M059J (cell line): ENCODE results near the gene DGKI. TPM values are rescaled to one million over a fixed set of nuclear protein-coding genes. Genes with fewer than 3 reads are reported as not detected.

ENCODE experiments used
- DNase-seq: peaks from one replicate; pipeline ENCODE4 v3.0.0-alpha.2; 2012; ENCODE audit warnings: low read depth
- total RNA-seq: library from RNA; depleted of rRNA; stranded (reverse); fragments of >200 nt; shearing (Covaris generic); gene quantifications from 2 replicates; pipeline ENCODE4 v1.2.3, GENCODE V29; 2014

The DGKI gene
- total RNA-seq, 1 experiment from 2014 or later, result 1.1 TPM

DNA sequence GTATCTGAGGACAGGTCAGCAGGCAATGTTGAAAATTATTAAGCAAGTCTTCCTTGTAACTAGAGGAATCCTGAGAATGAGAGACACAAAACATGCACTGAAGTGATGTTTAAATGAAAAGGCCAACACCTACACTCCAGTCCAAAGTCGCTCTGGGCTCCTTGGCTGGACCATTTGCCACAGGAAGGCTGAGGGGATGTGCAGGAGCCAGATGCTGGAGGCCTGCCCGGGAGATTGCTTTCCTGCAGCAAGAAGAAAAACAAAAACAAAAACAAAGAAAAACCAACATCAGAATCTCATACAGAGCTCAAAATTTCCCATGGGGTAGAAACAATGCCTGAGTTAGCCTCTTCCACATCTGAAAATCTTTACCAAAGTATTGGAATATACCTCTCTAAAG is 157.0 kb downstream of the DGKI start:
- no peak for DNase-seq

DNA sequence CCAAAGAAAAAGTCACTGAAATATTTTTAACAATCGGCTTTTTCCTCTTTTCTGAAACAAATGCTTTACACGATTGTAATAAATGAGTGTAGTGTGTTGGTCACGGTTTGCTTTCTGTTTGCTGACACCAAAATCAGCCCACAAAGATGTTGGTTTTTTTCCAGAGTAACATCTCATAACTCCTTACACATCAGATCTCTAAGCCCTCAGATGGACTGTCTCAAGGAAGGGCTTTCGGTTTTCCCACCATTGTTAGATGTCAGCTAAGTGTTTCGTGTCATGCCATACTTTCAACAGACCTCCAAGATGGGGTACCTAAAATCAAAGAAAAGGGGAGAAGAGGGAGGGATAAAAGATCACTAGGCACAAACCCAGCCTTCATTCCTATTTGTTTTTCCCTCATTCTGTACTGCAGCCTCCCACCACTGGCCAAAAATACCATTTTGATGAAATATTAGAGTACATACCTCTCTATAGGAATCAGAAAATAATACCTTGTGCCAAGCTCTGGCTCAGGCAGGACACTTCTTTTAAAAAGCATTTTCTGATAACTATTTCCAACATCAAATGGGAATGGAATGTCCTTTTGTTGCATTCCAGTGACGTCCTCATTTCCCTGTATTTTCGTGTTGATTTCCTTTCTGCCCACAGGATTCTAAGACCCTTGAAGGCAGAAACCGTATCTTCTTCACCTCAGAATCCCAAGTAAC is 159.1 kb downstream of the DGKI start:
- peak; percentile 32 for DNase-seq

DNA sequence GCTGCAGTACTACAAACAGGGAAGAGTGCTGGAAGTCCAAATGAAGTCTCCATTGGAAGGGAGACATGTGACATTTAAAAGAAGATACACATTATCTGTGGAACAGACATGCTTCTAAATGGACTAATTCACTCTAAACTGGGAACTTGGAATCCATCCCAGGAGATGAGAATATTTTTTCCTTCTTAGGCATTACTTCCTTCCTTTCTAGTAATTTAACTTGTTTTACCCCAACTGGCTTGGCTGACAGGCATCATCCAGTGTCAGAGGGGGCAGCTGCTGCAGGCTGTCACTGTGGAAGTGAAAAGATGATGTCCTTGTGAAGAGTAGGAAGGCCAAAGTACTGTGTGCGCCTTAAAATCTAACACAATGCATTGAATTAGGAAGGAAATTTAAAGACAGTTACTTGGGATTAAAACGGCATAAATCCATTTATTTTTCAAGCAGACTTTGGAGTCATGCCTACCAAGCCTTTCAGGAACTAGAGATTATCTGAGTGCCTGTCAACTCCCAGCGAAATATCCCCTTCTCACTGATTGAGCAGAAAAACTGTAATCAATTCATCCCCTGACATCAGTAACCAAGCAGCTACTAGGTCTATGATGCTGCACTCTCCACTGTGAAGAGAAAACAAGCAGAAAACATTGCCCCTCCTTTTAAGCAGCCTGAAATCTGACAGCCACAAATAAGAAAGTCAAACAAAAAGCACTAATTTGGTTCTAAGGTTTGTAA is 161.2 kb downstream of the DGKI start:
- no peak for DNase-seq

DNA sequence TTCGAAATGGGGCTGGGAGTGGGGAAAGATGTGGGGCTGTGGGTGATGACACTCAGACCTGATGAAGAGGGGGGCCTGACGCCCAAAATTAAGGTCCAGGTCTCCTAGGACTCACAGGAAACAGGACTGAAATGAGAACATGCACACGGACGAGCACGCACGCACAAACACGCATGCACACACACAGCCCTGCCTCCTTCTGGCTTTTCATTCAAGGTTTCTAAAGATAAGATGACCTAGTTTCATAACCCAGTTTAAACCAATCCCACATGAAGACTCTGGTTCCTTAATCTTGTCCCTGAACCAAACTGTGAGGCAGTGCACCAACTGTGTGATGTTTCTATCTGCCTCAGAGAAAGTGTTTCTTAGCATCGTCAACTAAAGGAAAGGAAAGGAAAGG is 162.0 kb downstream of the DGKI start:
- DNase-seq, result no peak

DNA sequence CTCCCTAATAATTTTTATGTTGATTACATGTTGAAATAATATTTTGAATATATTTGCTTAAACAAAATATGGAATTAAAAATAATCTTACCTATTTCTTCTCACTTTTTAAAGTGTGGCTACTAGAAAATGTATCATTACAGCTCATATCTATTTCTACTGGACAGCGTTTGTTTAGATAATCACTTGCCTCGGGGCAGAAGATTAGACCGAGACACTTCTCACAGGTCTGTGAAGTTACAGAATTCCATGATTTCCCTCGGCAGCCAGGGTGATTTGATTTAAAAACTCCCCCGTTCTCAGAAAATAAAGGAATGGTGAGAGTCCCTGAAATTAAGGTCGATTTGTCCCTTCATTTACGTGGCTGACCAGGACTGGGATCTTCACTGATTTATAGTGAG is 162.5 kb downstream of the DGKI start:
- no peak for DNase-seq

DNA sequence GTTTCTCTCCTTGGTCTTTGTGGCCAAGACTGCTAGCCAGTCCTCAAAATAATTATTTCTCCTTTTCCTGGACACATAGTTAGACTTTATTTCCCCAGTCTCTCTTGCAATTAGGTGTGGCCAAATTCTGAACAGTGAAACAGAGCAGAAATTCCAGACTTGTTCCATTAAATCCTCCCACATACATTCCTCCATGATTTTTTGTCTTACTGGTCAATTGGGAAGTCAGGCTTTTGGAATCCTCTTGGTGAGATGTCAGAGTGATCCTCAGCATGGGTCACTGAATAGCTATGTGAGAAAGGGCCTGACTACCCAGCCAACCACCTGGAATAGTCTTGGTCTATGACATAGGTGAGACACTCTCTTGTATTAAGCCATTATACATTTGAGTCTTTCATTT is 164.2 kb downstream of the DGKI start:
- DNase-seq, result peak; percentile 77

DNA sequence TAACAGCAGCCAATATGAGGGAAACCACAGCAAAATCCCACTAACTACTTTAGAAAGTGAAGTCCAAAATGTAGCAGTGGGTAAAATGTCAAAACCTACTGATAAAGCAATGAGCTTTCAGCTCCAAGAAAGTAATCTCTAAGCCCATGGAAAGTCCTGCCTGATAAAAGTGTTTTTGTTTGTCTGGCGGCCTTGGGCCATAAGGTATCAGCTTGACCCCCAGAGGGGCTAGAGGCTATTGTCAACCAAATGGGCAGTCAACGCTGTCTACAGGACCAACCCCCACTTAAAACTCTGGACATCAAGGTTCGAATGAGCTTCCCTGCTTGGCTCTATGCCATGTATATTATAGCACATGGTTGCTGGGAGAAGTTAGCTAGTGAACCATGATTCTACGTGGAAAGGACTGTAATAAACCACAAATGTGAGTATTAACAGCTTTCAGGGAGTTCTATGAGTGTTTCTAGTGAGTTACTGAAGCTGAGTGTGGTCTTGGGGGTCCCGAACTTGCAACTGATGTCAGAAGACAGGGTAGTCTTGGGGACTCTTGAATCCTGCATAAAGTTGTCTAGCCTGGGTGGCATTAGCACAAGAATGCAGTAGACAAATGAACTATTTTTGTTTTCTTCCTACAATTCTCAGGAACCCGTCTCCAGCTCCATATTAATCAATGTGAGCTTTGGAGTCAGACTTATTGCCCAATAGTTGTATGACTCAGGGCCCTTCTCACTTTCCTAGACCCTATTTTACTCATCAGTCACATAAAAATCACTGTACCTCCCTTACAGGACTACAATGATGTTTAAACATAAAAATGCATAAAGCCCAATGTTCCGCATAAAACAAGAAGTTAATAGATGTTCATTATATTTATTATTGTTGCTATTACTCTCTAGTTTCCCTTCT is 164.9 kb downstream of the DGKI start:
- peak; percentile 86 for DNase-seq

DNA sequence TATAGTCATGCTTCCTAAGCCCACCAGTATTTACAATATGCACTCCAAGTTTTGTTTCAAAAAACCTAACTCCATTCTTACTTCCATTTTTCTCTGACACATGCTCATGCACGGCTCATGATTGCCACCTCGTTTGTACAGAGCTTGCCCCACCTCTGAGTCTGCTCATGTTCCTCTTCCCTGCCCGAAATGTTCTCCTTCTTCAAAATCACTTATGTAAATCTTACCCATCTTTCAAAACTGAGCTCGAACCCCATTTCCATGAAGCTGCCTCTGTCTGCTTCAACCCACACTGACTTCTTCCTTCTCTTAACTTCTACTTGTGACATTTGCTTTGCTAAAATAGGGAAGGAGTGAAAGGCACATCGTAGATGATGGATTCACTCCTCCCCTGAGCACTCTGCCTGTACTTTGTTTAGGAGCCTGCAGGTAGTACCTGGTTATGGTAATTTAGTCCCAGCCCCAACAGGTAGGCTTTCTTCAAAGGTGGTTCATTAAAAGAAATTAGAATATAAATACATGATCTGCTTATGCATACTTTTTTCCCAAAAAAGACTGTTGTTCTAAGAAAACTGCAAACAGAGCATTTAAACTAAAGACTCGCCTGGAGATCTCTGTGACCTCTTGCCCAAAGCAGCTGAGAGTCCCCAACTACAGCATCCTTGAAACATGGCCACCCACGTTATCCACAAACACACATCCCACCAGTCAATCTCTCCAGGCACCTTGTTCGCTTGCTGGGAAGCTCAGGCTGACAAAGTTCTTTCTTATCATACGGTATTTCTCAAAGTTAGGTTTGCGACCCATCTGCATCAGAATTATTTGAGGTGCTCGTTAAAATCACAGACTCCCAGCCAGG is 172.0 kb downstream of the DGKI start:
- DNase-seq, result no peak

DNA sequence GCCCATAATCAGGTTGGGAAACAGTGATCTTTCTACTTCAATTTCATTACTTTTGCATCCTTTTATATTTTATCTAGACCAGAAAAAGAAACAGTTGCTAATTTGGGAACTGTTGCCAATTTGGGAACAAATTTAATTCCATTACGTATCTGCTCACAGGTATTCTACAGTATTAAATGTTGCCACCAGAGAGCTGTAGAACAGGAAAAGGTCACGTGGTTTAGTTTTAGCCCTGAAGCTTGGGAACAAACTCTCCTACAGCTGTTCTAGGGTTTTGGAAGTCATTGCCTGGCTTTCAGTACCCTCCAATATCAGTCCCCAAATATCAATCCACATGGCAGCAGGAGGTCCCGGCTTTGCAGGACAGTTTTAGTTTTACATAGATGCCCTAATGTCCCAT is 172.7 kb downstream of the DGKI start:
- no peak for DNase-seq

DNA sequence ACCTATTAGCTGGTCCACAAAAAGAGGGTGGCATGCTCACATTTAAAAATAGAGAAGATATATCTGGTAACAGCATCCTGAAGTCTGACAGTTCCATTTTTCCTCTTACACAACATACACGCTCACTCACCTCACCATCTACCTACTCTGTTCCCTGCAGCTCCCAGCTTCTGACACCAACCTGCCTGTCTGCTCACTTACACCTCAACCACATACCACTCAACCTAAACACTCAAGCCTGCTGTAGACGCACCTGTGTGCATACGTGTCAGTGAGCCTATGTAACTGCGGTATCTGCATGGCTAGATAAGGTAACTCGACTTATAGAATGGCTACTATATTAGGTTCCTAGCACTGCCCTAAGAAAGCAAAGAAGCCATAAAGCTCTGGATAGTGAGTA is 174.9 kb downstream of the DGKI start:
- DNase-seq, result no peak

DNA sequence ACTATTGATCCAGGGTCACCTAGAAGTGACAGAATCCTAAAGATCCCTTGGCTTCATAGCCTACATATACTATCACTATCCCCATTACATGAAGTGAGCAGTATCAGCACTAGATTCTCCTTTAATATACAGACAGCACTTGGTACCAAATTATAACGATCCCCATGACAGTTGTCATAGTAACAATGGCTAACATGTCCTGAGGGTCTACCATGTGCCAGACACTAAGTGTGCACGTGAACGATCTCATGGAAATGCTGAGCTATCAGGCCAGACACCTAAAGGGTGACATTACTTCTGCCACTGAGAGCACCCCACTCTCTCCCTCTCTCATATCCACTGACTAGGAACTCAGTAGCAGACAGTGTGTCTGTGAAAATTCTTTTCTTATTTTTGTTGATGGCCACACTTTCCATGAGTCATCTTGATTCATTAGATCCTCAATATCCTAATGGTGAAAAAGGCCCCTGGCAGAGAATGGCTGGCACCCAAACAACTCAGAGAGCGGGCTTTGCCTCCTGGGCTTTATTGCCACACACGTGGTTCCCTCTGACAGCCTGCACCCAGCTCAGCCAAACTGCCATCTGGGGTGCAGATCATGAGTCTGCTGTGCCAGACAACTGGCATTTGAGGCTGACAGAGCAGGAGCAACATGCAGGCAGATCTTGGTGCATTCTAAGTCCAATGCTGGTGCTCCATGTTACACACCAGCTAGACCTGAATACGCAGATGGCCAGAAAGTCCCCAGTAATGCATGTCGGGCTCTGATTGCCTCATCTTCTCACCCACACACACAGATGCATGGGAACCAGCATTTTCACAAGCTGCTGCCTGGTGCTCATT is 176.3 kb downstream of the DGKI start:
- DNase-seq, result peak; percentile 97

DNA sequence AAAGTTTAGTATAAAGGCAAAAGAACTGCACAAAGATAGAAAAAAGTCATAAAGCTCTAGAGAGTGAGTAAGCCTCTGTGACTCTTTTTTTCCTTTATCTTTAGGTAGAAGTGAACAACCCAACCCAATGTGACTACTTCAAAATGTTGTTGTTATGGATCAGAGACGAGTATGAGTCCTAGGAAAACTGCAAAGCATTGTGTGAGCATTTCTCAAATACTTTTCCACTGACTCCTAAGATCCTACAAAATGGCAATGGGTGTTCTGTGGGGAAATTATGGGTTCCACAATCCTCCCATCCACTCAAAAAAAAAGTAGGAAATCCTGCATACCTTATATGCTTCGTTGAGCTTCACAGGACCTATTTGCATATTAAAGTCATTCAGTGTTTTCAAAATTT is 177.1 kb downstream of the DGKI start:
- DNase-seq, result peak; percentile 71

DNA sequence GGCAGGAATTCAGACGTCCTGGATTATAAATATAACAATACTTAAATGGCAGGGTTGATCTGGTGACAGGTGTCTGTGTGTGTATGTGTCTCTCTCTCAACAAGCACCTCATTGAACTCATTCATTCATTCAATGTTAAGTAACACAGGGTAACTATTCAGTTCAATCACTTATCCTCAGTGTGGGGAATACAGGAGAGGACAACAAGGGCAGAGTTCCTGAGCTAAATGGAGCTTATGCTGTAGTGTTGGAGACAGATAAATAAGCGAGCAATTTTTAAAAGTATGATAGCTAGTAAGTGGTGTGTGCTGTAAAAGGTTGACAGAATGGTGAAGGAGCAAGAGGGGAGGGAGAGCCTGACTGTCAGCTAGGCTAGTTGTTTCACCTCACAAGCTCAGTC is 178.4 kb downstream of the DGKI start:
- DNase-seq, result no peak

DNA sequence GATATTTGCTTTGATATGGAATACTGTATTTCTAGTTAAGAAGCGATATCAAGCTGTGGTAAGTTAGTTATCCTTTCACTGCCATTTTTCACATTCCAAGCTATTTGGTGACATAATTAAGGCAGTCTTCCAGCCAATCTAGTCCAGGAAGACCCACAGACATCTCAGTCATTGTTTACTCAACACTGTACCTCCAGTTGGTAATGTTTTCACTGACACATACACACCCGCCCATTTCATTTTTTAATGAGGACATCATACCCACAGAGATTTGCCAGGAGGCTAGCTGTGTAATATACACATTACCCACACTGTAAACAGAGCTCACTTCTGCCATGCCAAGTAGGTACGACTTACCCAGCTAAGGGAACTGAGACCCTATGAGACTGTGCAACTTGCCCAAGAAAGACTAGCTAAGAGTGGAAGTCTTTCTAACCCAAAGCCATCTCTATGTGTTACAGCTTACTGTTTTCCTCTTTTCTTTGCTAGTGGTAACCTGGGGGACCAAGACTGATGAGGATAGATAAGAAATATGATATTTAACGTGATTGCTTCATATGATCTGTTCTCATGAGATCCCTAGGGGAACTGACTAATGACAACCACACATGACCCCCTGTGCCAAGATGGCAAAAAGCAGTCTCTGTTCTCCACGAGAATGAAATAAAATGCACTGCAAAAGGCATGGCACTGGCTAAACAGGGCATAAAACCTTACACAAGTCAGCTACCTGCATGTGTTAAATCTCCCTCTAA is 179.0 kb downstream of the DGKI start:
- DNase-seq, result peak; percentile 97

DNA sequence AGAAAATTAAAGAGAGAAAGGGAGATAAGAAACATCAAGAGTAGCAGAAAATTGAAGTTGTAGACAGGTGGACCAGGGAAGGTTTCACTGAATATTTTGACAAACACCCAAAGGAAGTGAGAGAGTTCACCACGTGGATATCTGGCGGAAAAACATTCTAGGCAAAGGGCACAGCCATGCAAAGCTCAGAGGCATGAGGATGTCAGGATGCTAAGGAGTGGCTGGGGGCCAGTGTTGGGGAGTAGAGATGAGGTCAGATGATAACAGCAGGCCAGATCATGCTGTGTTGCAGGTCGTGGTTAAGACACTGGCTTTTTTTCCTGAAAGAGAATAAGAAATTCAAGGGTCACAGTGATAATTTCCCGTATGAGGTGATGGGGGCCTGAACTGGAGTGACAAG is 181.9 kb downstream of the DGKI start:
- DNase-seq, result peak; percentile 38

DNA sequence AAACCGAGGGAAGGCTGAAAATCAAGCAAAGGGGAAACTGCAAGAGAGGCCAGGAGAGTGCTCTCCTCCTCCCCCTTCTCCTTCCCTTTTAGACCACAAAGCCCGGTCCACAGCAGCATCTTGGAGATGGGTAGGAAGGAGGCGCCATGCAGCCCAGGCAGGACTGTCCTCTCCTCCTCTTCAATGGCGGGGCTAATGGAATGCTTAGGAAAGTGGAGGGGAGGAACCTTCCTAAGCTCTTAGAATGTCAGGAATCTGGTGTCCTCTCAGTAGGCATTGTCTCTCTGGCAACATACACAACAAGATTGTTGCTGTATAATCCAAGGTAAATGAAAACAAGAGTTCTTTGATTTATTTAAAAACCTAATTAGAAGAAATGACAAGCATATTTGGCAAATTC is 185.1 kb downstream of the DGKI start:
- DNase-seq, result peak; percentile 25

DNA sequence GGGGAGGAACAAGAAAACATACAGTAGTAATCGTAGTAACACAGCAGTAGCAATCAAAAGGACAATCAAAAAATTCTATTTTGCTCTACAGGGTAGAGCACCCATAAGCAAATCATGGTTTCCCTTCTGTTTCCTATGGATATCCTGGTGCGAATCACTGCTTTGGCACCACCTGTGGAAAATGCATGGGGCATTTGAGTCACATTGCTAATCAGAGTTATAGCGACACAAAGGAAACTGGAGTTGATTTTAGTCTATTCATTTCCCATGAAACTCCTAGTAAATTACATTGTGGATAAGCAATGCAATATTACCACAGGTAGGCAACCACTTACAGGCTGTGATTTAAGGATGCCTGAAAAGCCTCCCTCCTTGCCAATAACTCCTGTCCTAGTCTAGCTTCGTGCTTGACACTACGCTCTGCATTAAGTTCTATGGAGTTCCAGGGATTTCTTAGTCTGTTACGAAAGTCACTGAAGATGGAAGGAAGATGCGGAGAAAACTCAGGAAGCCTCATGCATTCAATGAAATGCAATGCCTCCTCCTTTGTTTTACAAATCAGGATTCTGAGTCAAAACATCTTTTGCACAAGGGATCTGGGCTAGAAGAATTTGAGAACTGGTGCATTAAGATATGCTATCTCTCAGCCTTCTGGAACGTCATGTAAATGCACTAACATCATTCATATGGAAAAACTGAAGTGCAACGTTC is 188.4 kb downstream of the DGKI start:
- no peak for DNase-seq

DNA sequence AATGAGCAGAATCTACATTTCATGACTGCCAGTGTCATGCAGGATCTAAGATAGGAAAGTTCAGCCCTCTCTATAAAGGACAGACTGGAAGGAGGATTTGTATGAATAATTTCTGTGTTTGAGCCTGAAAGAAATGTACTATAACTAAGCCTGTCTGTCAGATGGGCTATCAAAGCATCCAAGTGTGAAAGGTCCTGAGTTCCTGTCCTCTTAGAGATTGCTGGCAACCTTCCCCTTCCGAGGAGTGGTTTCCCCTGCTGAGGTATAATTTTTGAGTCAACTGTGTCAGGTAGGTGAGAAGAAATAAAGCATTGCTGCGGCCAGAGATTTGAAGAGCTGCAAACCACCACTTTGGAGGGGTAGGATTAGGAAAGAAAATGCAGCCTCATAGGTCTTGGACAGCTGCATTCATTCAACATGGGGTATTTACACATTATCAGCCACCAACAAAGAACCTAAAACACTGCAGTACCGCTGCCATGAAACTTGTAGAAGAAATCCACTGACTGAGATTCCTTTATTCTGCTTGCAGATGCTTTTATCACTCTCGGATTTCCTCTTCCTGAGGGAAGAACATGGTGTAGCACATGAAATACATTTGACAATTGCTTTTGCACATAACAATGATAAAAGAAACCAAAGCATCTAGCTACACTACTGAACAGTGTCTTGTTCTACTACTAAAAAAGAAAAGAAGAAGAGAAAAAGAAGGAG is 189.1 kb downstream of the DGKI start:
- DNase-seq, result no peak

DNA sequence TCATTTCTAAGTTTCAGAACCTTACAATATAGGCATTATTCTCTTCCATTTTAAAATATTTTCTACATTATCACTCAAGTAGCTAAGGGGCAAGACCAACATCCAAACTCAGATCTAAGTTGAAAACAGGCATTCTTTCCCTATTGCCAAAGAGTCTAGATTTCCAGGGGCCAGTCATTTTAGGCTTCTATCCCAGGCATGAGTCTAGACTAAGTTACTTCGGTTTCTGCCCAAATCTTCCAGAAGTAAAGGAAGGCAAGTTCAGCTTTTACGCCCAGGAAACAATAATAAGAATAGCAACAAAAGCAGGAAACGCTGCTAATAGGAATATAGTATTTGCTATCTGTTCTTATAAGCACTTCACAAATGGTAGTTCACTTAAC is 189.9 kb downstream of the DGKI start:
- no peak for DNase-seq
